Kidney epithelial cell (primary cell): ENCODE data around the gene MOV10L1. TPM values are rescaled to one million over a fixed set of nuclear protein-coding genes. Genes with fewer than 3 reads are reported as not detected.

Experiments
- DNase-seq: peaks from one replicate; pipeline ENCODE4 v3.0.0-alpha.2; 2010; ENCODE audit warnings: low read depth
- H3K27me3 ChIP-seq: 2 replicates; pipeline ENCODE4 v1.6.0; 2011; ENCODE audit warnings: low read length; ENCODE audit not compliant: control insufficient read depth, insufficient read depth
- H3K36me3 ChIP-seq: 2 replicates; pipeline ENCODE4 v1.5.1; 2011; ENCODE audit warnings: low read length; ENCODE audit not compliant: control insufficient read depth, insufficient read depth
- H3K4me3 ChIP-seq: 2 replicates; pipeline ENCODE4 v1.5.1; 2011; ENCODE audit warnings: low read depth, mild to moderate bottlenecking, control low read depth, low read length
- total RNA-seq: library from RNA; depleted of rRNA; stranded (reverse); fragments of >200 nt; gene quantifications from 2 replicates; pipeline ENCODE4 v1.2.3, GENCODE V29; 2015
- TF ChIP-seq, protein P1 (sequence below): IDR thresholded peaks from 2 replicates; pipeline ENCODE4 v1.5.1; 2011; ENCODE audit warnings: mild to moderate bottlenecking, moderate library complexity, low read length, control low read depth, inconsistent platforms; ENCODE audit not compliant: insufficient read depth, poor library complexity, severe bottlenecking

The MOV10L1 gene
- total RNA-seq, 1 donor from 2014 or later, result 1.7 TPM

DNA sequence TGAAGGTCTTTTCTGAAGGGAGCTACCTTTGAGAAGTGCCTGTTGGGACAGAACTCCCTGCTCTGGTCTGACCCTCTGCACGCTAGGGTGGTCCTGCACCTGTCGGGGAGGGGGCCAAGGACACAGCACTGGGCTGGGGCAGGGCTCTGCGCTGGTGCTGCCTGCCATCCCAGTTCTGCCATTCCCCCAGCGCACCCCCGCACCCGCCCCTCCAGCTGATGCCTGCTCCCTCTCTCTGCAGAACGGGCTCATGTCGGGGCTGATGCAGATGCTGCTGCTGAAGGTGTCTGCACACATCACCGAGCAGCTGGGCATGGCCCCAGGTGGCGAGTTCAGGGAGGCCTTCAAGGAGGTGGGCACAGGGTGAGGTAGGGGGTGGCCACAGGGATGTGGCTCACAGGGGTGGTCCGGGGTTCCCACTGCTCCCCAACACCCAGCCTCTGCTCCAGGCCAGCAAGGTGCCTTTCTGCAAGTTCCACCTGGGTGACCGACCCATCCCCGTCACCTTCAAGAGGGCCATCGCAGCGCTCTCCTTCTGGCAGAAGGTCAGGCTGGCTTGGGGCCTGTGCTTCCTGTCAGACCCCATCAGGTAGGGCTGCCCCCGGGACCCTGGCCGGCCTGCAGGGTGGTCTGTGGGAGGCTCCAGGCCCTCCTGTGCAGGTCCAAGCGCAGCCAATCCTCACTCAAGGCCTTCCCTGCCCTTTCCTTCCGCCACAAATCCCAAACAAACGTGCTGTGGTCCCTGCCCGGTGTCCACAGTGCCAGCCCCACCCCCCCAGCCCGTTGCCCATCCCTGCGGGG, 107.4 kb downstream of the MOV10L1 start:
- no peak overlapping the region for H3K4me3 ChIP-seq
- H3K36me3 ChIP-seq, result no peaks in the 10 kb centered on the region
- TF ChIP-seq, protein P1, sequence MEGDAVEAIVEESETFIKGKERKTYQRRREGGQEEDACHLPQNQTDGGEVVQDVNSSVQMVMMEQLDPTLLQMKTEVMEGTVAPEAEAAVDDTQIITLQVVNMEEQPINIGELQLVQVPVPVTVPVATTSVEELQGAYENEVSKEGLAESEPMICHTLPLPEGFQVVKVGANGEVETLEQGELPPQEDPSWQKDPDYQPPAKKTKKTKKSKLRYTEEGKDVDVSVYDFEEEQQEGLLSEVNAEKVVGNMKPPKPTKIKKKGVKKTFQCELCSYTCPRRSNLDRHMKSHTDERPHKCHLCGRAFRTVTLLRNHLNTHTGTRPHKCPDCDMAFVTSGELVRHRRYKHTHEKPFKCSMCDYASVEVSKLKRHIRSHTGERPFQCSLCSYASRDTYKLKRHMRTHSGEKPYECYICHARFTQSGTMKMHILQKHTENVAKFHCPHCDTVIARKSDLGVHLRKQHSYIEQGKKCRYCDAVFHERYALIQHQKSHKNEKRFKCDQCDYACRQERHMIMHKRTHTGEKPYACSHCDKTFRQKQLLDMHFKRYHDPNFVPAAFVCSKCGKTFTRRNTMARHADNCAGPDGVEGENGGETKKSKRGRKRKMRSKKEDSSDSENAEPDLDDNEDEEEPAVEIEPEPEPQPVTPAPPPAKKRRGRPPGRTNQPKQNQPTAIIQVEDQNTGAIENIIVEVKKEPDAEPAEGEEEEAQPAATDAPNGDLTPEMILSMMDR, result no peak
- H3K27me3 ChIP-seq, result no peaks in the 10 kb centered on the region
- DNase-seq, result no peak

DNA sequence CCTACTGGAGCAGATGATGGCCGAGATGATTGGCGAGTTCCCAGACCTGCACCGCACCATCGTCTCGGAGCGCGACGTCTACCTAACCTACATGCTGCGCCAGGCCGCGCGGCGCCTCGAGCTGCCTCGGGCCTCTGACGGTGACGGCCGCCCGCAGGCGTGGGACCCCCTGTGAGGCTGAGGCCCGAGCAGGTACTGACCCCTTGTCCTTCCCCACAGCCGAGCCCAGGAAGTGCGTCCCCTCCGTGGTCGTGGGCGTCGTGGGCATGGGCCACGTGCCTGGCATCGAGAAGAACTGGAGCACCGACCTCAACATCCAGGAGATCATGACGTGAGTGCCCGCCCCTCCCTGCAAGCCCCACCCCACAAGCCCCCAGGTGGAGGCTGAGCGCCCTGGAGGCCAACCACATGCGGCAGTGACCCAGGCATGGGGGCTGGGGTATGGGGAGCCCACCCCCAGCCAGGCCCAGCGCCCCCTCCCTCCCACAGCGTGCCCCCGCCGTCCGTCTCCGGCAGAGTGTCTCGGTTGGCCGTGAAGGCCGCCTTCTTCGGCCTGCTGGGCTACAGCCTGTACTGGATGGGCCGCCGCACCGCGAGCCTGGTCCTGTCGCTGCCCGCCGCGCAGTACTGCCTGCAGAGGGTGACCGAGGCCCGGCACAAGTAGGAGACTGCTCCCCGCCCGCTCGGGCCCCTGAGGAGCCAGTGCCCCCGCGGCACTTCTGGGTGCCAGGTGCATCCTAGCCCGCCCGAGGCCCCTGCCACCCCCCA, 108.2 kb downstream of the MOV10L1 start:
- Histone ChIP-seq H3K36me3 (no peaks in the 10 kb centered on the region), H3K4me3 (no peak overlapping the region), H3K27me3 (no peaks in the 10 kb centered on the region)
- TF ChIP-seq, protein P1, result no peak
- DNase-seq, result no peak

DNA sequence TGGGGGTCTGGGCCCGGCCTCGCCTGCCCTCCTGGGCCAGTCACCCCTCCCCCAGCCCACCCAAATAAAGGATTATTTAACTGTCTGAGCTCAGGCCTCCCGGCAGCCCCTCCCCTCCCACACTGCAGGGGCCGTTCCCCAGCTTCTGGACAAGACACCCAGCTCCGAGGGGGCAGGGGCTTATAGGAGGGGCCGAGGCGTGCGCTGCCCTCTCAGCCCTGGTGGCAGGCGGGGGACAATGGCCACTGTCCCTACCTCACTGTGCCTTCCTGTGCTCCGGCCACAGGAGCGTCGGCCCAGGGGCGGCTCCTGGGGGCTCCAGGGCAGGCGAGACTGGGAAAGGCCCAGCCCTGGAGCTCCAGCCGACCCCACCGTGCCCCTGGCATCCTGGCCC, 108.8 kb downstream of the MOV10L1 start:
- Histone ChIP-seq H3K4me3 (no peak overlapping the region), H3K36me3 (no peaks in the 10 kb centered on the region), H3K27me3 (no peaks in the 10 kb centered on the region)
- TF ChIP-seq, protein P1, result no peak
- no peak for DNase-seq

DNA sequence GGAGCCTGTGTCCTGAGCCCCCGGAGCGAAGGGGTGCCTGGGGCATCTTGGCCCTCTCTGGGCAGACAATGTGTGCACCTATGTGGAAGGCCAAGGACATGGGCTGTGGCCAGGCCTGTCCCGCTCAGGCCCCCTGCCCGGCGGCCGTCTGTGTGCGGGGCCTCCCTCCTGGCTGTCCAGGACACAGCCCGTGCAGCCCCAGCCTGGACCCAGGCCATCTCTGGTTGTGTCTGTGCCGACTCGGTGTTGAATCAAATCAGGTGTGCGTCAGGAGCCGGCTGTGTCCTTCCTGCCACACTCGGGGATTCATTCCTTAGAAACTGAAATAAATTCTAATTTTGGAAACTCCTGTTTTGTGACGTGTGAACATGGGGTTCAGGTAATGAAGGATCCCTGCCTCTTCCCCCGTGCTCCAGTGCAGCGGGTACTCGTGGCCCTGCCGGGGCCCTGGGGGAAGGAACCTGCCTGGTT, 109.5 kb downstream of the MOV10L1 start:
- Histone ChIP-seq H3K4me3 (no peak overlapping the region), H3K36me3 (no peaks in the 10 kb centered on the region), H3K27me3 (no peaks in the 10 kb centered on the region)
- no peak for DNase-seq
- TF ChIP-seq, protein P1, result no peak

DNA sequence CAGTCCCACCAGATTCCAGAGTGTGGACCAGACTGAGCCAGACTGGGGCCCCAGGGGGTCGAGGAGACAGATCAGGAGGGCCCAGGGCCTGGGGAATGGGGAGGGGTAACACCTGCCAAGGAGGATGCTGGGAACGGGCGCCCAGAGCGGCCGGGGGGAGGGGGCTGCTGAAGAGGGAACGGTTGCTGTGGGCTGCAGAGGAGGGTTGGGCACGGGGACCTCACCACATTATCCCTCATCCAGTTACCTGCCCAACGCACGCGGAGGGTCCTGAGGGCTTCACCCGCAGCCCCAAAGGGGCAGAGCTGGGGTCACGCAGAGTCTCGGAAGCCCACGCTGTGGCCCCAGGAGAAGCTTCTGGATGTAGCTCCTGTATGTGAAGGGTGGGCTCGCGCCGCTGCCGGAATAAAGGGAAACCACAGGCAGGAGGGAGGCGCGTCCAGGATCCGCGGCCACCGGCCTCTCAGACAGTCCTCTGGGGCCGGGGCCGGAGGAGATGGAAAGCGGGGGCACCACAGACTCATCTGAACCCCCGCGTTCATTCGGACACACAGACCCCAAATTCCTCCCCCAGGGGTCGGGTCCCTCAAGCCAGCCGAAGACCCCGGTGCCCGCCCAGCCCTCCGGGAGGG, 110.1 kb downstream of the MOV10L1 start:
- TF ChIP-seq, protein P1, result no peak
- no peak for DNase-seq
- Histone ChIP-seq H3K36me3 (no peaks in the 10 kb centered on the region), H3K27me3 (no peaks in the 10 kb centered on the region), H3K4me3 (peak overlapping the region; percentile 65)
